GM12874 (cell line): ENCODE measurements around the gene SLC38A1.

Experiments
- CTCF ChIP-seq: IDR thresholded peaks from 2 replicates; pipeline ENCODE4 v1.5.1; 2011; ENCODE audit warnings: low read depth, mild to moderate bottlenecking, control low read depth, low read length, moderate library complexity; ENCODE audit not compliant: insufficient read depth

The SLC38A1 gene

DNA sequence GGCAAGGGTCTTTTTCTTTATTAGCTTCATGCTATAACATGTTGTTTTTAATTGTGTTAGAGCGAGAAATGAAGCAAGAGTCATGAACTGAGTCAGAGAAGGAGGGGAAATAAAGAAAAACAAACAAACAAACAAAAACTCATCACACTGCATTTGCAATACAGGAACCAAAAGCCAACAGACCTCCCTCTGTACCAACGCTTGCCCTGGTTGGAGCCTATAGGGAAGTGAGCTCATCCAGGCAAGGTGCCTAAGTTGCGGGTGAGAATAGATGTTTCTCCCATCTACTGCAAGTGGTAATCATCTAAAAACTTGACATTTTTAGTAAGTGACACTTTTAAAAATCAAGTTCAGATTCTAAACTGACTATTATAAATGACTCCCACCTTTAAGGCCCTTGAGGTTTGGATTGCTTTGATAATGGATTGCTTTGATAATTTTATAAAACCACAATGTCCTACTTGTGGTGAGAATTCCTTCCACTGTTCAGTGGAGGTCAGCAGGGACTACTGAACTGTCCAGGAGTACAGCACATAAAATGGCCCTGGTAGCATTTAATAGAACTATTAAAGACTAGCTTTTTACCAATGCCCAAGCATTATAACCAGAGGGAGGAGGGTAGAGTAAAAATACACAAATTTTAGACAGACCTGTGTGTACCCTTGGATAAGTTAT, 31.3 kb downstream of the SLC38A1 start:
- no peak for TF ChIP-seq CTCF

- no peak for TF ChIP-seq CTCF
These were observed 34.8 kb downstream of the SLC38A1 start for GRCh38 chr12:46234000-46234399.

- no peak for TF ChIP-seq CTCF
These were observed 35.4 kb downstream of the SLC38A1 start for GRCh38 chr12:46233423-46233822.

GRCh38 chr12:46230983-46231382, 37.9 kb downstream of the SLC38A1 start:
- TF ChIP-seq CTCF: no peak

GRCh38 chr12:46230306-46230705, 38.5 kb downstream of the SLC38A1 start:
- no peak for TF ChIP-seq CTCF

- TF ChIP-seq CTCF: no peak
These were observed 41.2 kb downstream of the SLC38A1 start for GRCh38 chr12:46227616-46228015.

DNA sequence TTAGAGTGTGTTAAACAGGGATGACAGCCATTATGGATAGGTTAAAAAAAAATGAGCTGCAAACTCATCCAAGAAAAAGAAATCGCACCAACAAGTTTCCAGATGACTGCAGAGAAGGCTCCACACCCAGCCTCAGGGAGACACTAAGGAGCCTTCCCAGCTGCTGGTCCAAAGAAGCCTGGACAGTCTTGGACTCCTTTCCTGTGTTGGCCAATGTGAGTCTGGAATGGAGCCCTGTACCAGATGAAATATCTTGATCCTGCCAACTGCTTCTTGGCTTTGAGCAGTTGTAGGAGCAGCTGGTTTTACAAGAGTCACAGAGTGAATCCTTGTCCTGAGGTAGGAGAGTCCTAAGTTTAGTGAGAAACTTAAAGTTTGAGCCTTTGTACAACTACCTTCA, 44.5 kb downstream of the SLC38A1 start:
- TF ChIP-seq CTCF: no peak
